NK-92 (cell line): ENCODE measurements around the gene LEKR1.
"Not testable (repeated sequence)": the region's sequence is repeated elsewhere in the genome, so short reads cannot be mapped to it uniquely, and the experiment has no call there.

Experiments used
- DNase-seq: peaks from one replicate; lab custom pipeline; 2025; ENCODE audit not compliant: unreplicated experiment; lab: John Stamatoyannopoulos, UW

Gene LEKR1

GRCh38 chr3:156806698-156807097 lies 19.5 kb upstream of the LEKR1 start:
- DNase-seq = no peak

- DNase-seq = no peak
Observed at GRCh38 chr3:156808025-156808424, 18.1 kb upstream of the LEKR1 start.

GRCh38 chr3:156811089-156811862 lies 14.9 kb upstream of the LEKR1 start:
- no peak for DNase-seq

- DNase-seq = no peak
Observed at GRCh38 chr3:156812521-156813335, 13.4 kb upstream of the LEKR1 start.

- no peak for DNase-seq
Observed at GRCh38 chr3:156814295-156814694, 11.9 kb upstream of the LEKR1 start.

GRCh38 chr3:156816091-156816793 lies 9.9 kb upstream of the LEKR1 start:
- no peak for DNase-seq

GRCh38 chr3:156816794-156817645 lies 9.1 kb upstream of the LEKR1 start:
- DNase-seq = no peak

- no peak for DNase-seq
Observed at GRCh38 chr3:156817646-156818272, 8.4 kb upstream of the LEKR1 start.

GRCh38 chr3:156818273-156818651 lies 7.9 kb upstream of the LEKR1 start:
- no peak for DNase-seq

- DNase-seq = no peak
Observed at GRCh38 chr3:156818890-156819289, 7.3 kb upstream of the LEKR1 start.

- DNase-seq = no peak
Observed at GRCh38 chr3:156819842-156820691, 6.1 kb upstream of the LEKR1 start.

- DNase-seq = no peak
Observed at GRCh38 chr3:156820692-156821080, 5.5 kb upstream of the LEKR1 start.

- not testable (repeated sequence) for DNase-seq
Observed at GRCh38 chr3:156822626-156823260, 3.4 kb upstream of the LEKR1 start.

GRCh38 chr3:156825795-156826143 lies 384 bp upstream of the LEKR1 start:
- no peak for DNase-seq

GRCh38 chr3:156826896-156827882 lies 1.0 kb downstream of the LEKR1 start:
- DNase-seq = no peak

- no peak for DNase-seq
Observed at GRCh38 chr3:156831006-156831405, 4.9 kb downstream of the LEKR1 start.

GRCh38 chr3:156834435-156834834 lies 8.3 kb downstream of the LEKR1 start:
- DNase-seq = no peak

GRCh38 chr3:156834962-156835535 lies 8.9 kb downstream of the LEKR1 start:
- DNase-seq = no peak
